ENCODE measurements around the gene SHMT2. TPM values are rescaled to one million over a fixed set of nuclear protein-coding genes. Genes with fewer than 3 reads are reported as not detected.

The SHMT2 gene
- total RNA-seq, 1 experiment from 2014 or later = 67.1 TPM

GRCh38 chr12:57261428-57261865 is 31.9 kb downstream of the SHMT2 start:
- no peak for ATAC-seq

DNA sequence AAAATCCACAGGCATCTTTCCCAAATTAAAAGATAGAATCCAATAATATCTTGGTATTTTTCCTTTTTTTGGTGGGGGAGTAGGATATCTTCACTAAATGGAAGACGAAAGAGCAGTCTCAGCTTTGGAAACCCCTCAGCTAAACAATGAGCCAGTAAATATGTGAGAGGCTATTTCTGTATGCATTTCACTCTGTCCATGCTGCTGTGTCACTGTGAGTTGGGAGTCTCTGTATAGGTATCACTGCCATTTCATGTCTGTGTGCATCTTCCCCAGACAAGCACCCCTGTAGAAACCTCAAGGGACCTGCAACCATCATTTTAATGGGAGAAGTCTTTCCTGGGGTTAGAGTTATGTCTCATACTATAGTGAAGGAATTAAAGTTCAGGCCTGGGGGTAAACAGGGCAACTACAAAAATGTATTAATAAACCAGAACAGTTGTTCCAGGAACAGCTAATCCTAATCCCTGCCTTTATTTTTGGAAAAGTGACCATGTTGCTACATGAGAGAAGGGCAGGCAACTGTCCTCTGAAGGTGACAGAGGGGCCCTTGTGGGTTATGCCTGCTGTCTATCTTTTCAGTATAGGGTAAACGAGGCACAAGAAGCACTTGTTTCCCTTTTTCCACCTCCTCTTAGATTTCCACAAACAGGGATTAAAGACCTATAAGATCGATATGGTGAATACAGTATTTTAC is 32.8 kb downstream of the SHMT2 start:
- in situ Hi-C loops (cut with HindIII; ENCODE audit: low pct_unique_long_range_greater_than_20kb, low sequenced_read_pairs) = no loop called here
- ATAC-seq = no peak
- intact Hi-C loops (cut with micrococcal nuclease; ENCODE audit: unreplicated experiment) = loop anchor here (5.0 kb wide), 1 partner anchor 190 kb away; no protein-coding TSS in a partner anchor
- ChIA-PET POLR2A (no interaction called here), CTCF (no interaction called here)
- no peak for DNase-seq (ENCODE audit: low read depth, low spot score)
- no peaks in the 10 kb centered on the region for H3K36me3 ChIP-seq (ENCODE audit: control insufficient read depth, insufficient read depth, low read length)
- TF ChIP-seq SIN3A (IDR thresholded peaks at IDR 0.05; ENCODE audit: borderline replicate concordance, insufficient read depth, low read depth, low read length) (no peak), TCF7L2 (IDR thresholded peaks at IDR 0.05; ENCODE audit: low read depth, low read length) (no peak), POLR2AphosphoS5 (IDR thresholded peaks at IDR 0.05; ENCODE audit: low read depth, low read length) (no peak)
- TF ChIP-seq, protein P1, sequence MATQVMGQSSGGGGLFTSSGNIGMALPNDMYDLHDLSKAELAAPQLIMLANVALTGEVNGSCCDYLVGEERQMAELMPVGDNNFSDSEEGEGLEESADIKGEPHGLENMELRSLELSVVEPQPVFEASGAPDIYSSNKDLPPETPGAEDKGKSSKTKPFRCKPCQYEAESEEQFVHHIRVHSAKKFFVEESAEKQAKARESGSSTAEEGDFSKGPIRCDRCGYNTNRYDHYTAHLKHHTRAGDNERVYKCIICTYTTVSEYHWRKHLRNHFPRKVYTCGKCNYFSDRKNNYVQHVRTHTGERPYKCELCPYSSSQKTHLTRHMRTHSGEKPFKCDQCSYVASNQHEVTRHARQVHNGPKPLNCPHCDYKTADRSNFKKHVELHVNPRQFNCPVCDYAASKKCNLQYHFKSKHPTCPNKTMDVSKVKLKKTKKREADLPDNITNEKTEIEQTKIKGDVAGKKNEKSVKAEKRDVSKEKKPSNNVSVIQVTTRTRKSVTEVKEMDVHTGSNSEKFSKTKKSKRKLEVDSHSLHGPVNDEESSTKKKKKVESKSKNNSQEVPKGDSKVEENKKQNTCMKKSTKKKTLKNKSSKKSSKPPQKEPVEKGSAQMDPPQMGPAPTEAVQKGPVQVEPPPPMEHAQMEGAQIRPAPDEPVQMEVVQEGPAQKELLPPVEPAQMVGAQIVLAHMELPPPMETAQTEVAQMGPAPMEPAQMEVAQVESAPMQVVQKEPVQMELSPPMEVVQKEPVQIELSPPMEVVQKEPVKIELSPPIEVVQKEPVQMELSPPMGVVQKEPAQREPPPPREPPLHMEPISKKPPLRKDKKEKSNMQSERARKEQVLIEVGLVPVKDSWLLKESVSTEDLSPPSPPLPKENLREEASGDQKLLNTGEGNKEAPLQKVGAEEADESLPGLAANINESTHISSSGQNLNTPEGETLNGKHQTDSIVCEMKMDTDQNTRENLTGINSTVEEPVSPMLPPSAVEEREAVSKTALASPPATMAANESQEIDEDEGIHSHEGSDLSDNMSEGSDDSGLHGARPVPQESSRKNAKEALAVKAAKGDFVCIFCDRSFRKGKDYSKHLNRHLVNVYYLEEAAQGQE (IDR thresholded peaks at IDR 0.05; ENCODE audit: insufficient read depth in 1 of 2, low read depth in 2 of 2, low read length in 1 of 2) = no peak
- TF ChIP-seq, protein P2, sequence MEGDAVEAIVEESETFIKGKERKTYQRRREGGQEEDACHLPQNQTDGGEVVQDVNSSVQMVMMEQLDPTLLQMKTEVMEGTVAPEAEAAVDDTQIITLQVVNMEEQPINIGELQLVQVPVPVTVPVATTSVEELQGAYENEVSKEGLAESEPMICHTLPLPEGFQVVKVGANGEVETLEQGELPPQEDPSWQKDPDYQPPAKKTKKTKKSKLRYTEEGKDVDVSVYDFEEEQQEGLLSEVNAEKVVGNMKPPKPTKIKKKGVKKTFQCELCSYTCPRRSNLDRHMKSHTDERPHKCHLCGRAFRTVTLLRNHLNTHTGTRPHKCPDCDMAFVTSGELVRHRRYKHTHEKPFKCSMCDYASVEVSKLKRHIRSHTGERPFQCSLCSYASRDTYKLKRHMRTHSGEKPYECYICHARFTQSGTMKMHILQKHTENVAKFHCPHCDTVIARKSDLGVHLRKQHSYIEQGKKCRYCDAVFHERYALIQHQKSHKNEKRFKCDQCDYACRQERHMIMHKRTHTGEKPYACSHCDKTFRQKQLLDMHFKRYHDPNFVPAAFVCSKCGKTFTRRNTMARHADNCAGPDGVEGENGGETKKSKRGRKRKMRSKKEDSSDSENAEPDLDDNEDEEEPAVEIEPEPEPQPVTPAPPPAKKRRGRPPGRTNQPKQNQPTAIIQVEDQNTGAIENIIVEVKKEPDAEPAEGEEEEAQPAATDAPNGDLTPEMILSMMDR (IDR thresholded peaks at IDR 0.05) = no peak
- H3K4me3 ChIP-seq (ENCODE audit: low read depth in 2 of 2, low read length in 2 of 2) = no peak overlapping the region
- BruUV-seq (replicated peaks) = no TSS peak
- H3K4me1 ChIP-seq (ENCODE audit: control insufficient read depth, insufficient read depth, low read length) = no peaks in the 10 kb centered on the region
- H3K27me3 ChIP-seq (ENCODE audit: control insufficient read depth, insufficient read depth, low read length) = no peaks in the 10 kb centered on the region
- H3K9me3 ChIP-seq (ENCODE audit: control insufficient read depth, insufficient read depth, low read depth, low read length) = no peaks in the 10 kb centered on the region
- no peak overlapping the region for H3K27ac ChIP-seq (ENCODE audit: low read length)

More at GRCh38 chr12:57261428-57261865, 31.9 kb downstream of the SHMT2 start:
- Histone ChIP-seq H3K9me3 (ENCODE audit: control insufficient read depth, insufficient read depth, low read depth, low read length) (no peaks in the 10 kb centered on the region), H3K36me3 (ENCODE audit: control insufficient read depth, insufficient read depth, low read length) (no peaks in the 10 kb centered on the region), H3K4me1 (ENCODE audit: control insufficient read depth, insufficient read depth, low read length) (no peaks in the 10 kb centered on the region), H3K4me3 (ENCODE audit: low read depth in 2 of 2, low read length in 2 of 2) (no peak overlapping the region), H3K27ac (ENCODE audit: low read length) (no peak overlapping the region), H3K27me3 (ENCODE audit: control insufficient read depth, insufficient read depth, low read length) (no peaks in the 10 kb centered on the region)
- intact Hi-C loops (cut with micrococcal nuclease; ENCODE audit: unreplicated experiment) = loop anchor here (5.0 kb wide), 1 partner anchor 191 kb away; no protein-coding TSS in a partner anchor
- CTCF ChIA-PET = interaction anchor here (0.6 to 1.0 kb wide), 4 partner anchors 17 to 823 kb away, joined by 3 to 8 read pairs (median 4); no protein-coding TSS in a partner anchor
- TF ChIP-seq POLR2AphosphoS5 (IDR thresholded peaks at IDR 0.05; ENCODE audit: low read depth, low read length) = no peak
- TF ChIP-seq, protein P1 (IDR thresholded peaks at IDR 0.05; ENCODE audit: insufficient read depth in 1 of 2, low read depth in 2 of 2, low read length in 1 of 2) = no peak
- TF ChIP-seq, protein P2 (IDR thresholded peaks at IDR 0.05) = no peak
- BruUV-seq (replicated peaks) = no TSS peak
- DNase-seq (ENCODE audit: low read depth, low spot score) = no peak
- in situ Hi-C loops (cut with HindIII; ENCODE audit: low pct_unique_long_range_greater_than_20kb, low sequenced_read_pairs) = no loop called here
- POLR2A ChIA-PET = no interaction called here

All from Panc1 (cell line).